Mesodermal cell (in vitro differentiated cells): ENCODE results near the gene TBX10.

Source experiments
- H3K27ac ChIP-seq: 2 replicates; pipeline ENCODE4 v1.7.0; 2013; ENCODE audit warnings: mild to moderate bottlenecking, low read depth, low read length, moderate library complexity; ENCODE audit not compliant: severe bottlenecking
- H3K36me3 ChIP-seq: 2 replicates; pipeline ENCODE4 v1.7.1; 2013; ENCODE audit warnings: mild to moderate bottlenecking, low read length, moderate library complexity; ENCODE audit not compliant: control insufficient read depth, insufficient read depth
- H3K4me1 ChIP-seq: one replicate; pipeline ENCODE4 v1.7.1; 2013; ENCODE audit warnings: mild to moderate bottlenecking, low read length; ENCODE audit not compliant: insufficient read depth, control insufficient read depth, poor library complexity, severe bottlenecking
- H3K4me3 ChIP-seq: 2 replicates; pipeline ENCODE4 v1.7.0; 2013; ENCODE audit warnings: low read length, control low read depth, mild to moderate bottlenecking; ENCODE audit not compliant: insufficient read depth, poor library complexity, severe bottlenecking; ENCODE audit errors: extremely low read depth
- H3K9me3 ChIP-seq: 2 replicates; pipeline ENCODE4 v1.7.1; 2013; ENCODE audit warnings: mild to moderate bottlenecking, low read length, moderate library complexity; ENCODE audit not compliant: control insufficient read depth
- WGBS, 2 experiments: methylation state at CpG; one replicate each; pipeline ENCODE4 v1.1.5; 2013; ENCODE audit warnings: missing lambda C conversion rate in 2 of 2; ENCODE audit not compliant: insufficient coverage in 2 of 2; 5-methylcytosine and 5-hydroxymethylcytosine counted together

TBX10 gene

GRCh38 chr11:67671211-67671520, 31.6 kb upstream of the TBX10 start:
- Histone ChIP-seq H3K4me3 (no peak overlapping the region), H3K36me3 (no peaks in the 10 kb centered on the region), H3K9me3 (no peaks in the 10 kb centered on the region), H3K4me1 (no peaks in the 10 kb centered on the region), H3K27ac (no peak overlapping the region)
- 81 to 96% methylated on average over 8 of the region's 8 CpGs for WGBS, 2 experiments

- Histone ChIP-seq H3K9me3 (no peaks in the 10 kb centered on the region), H3K27ac (no peak overlapping the region), H3K4me3 (no peak overlapping the region), H3K4me1 (no peaks in the 10 kb centered on the region), H3K36me3 (no peaks in the 10 kb centered on the region)
- WGBS, 2 experiments: 87 to 88% methylated on average over 16 to 21 of the region's 23 CpGs
Measured at GRCh38 chr11:67670316-67671210, 31.0 kb upstream of the TBX10 start.

GRCh38 chr11:67668192-67668551, 28.6 kb upstream of the TBX10 start:
- WGBS, 2 experiments: 75 to 77% methylated on average over 5 of the region's 5 CpGs
- H3K4me3 ChIP-seq: no peak overlapping the region
- no peaks in the 10 kb centered on the region for H3K36me3 ChIP-seq
- H3K4me1 ChIP-seq: no peaks in the 10 kb centered on the region
- H3K27ac ChIP-seq: no peak overlapping the region
- H3K9me3 ChIP-seq: no peaks in the 10 kb centered on the region

GRCh38 chr11:67667490-67668191, 28.1 kb upstream of the TBX10 start:
- H3K27ac ChIP-seq: no peak overlapping the region
- no peak overlapping the region for H3K4me3 ChIP-seq
- no peaks in the 10 kb centered on the region for H3K36me3 ChIP-seq
- 89 to 92% methylated on average over 23 to 24 of the region's 26 CpGs for WGBS, 2 experiments
- no peaks in the 10 kb centered on the region for H3K9me3 ChIP-seq
- no peaks in the 10 kb centered on the region for H3K4me1 ChIP-seq

GRCh38 chr11:67666676-67667489, 27.3 kb upstream of the TBX10 start:
- H3K4me3 ChIP-seq: no peak overlapping the region
- WGBS, 2 experiments: 81 to 83% methylated on average over 11 to 16 of the region's 20 CpGs
- no peak overlapping the region for H3K27ac ChIP-seq
- no peaks in the 10 kb centered on the region for H3K4me1 ChIP-seq
- no peaks in the 10 kb centered on the region for H3K36me3 ChIP-seq
- no peaks in the 10 kb centered on the region for H3K9me3 ChIP-seq

- no peak overlapping the region for H3K27ac ChIP-seq
- no peaks in the 10 kb centered on the region for H3K36me3 ChIP-seq
- H3K4me1 ChIP-seq: no peaks in the 10 kb centered on the region
- WGBS, 2 experiments: 85% methylated on average over 10 to 11 of the region's 11 CpGs
- no peaks in the 10 kb centered on the region for H3K9me3 ChIP-seq
- H3K4me3 ChIP-seq: no peak overlapping the region
Measured at GRCh38 chr11:67666303-67666645, 26.7 kb upstream of the TBX10 start.

GRCh38 chr11:67665541-67666302, 26.2 kb upstream of the TBX10 start:
- Histone ChIP-seq H3K27ac (no peak overlapping the region), H3K9me3 (no peaks in the 10 kb centered on the region), H3K36me3 (no peaks in the 10 kb centered on the region), H3K4me3 (no peak overlapping the region), H3K4me1 (no peaks in the 10 kb centered on the region)
- WGBS, 2 experiments: 87% methylated on average over 19 to 23 of the region's 24 CpGs

- Histone ChIP-seq H3K36me3 (no peaks in the 10 kb centered on the region), H3K4me1 (no peaks in the 10 kb centered on the region), H3K4me3 (no peak overlapping the region), H3K9me3 (no peaks in the 10 kb centered on the region), H3K27ac (no peak overlapping the region)
- 90 to 91% methylated on average over 25 to 32 of the region's 33 CpGs for WGBS, 2 experiments
Measured at GRCh38 chr11:67664696-67665540, 25.4 kb upstream of the TBX10 start.

GRCh38 chr11:67664213-67664585, 24.6 kb upstream of the TBX10 start:
- no peaks in the 10 kb centered on the region for H3K36me3 ChIP-seq
- 94 to 96% methylated on average over 10 to 16 of the region's 16 CpGs for WGBS, 2 experiments

More at GRCh38 chr11:67664213-67664585, 24.6 kb upstream of the TBX10 start:
- Histone ChIP-seq H3K27ac (no peak overlapping the region), H3K4me1 (no peaks in the 10 kb centered on the region), H3K9me3 (no peaks in the 10 kb centered on the region), H3K4me3 (no peak overlapping the region)
